Measurements from ENCODE around the gene C22orf42. TPM values are rescaled to one million over a fixed set of nuclear protein-coding genes. Genes with fewer than 3 reads are reported as not detected.
"Not testable (repeated sequence)": the region's sequence is repeated elsewhere in the genome, so short reads cannot be mapped to it uniquely, and the experiment has no call there.

C22orf42 gene
- total RNA-seq, 2 experiments from 2014 or later: not detected

DNA sequence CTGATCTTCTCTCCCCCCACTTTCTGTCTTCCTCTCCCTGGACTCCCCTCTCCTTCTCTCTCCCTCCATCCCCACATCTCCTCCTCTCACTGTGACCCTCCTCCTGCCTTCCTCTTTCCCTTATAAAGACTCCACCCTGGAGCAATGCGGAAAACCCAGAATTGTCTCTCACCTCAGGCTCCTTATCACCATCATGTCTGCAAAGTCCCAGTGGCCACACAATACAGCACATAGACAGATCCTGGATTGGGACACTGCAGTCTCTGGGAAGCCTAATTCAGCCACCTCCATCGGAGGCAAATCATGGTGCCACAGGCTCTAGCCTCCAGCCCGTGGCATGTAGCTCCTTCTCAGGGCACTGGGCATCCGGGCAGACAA is 43.0 kb upstream of the C22orf42 start:
- Mint-ChIP-seq H3K4me1 (ENCODE audit: low read depth) (peaks cover 35% of the 10 kb centered on the region), H3K4me3 (no peak overlapping the region), H3K27ac (no peak overlapping the region), H3K27me3 (ENCODE audit: low read depth) (peaks cover 30% of the 10 kb centered on the region), H3K9me3 (ENCODE audit: insufficient read depth) (no peaks in the 10 kb centered on the region), H3K36me3 (ENCODE audit: low read depth) (no peaks in the 10 kb centered on the region)
- ATAC-seq (no peak), DNase-seq (no peak)
- ChIA-PET POLR2A (no interaction called here), CTCF (interaction anchor here (0.6 to 1.6 kb wide), 12 partner anchors 9 to 273 kb away, joined by 3 to 6 read pairs (median 3); partner anchors contain the start of gene FBXO7)

DNA sequence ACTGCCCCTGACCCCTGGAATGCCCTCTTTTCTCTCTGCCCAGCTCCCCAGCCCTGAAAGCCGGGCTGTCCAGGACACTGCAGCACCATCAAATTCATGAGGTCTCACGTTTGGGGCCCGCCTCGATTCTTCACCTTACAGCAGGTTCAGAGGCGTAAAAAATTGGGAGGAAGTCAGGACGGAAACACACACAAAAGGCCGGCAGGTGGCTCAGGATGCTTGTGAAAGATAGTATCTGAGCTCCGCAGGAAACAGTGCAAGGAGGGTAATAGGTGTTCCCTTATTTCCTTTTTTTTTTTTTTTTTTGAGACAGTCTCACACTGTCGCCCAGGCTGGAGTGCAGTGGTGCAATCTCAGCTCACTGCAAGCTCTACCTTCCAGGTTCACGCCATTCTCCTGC is 41.6 kb upstream of the C22orf42 start:
- Mint-ChIP-seq H3K27ac (no peak overlapping the region), H3K27me3 (ENCODE audit: low read depth) (peaks cover 41% of the 10 kb centered on the region), H3K36me3 (ENCODE audit: low read depth) (no peaks in the 10 kb centered on the region), H3K9me3 (ENCODE audit: insufficient read depth) (no peaks in the 10 kb centered on the region), H3K4me3 (no peak overlapping the region), H3K4me1 (ENCODE audit: low read depth) (peaks cover 25% of the 10 kb centered on the region)
- ChIA-PET POLR2A (no interaction called here), CTCF (interaction anchor here (1.2 kb wide), 1 partner anchor 66 kb away, joined by 9 read pairs; no protein-coding TSS in a partner anchor)
- DNase-seq: peak; percentile 56
- ATAC-seq: peak; percentile 43

- ATAC-seq: no peak
- no peak for DNase-seq
- Mint-ChIP-seq H3K27me3 (ENCODE audit: low read depth) (peaks cover 41% of the 10 kb centered on the region), H3K4me1 (ENCODE audit: low read depth) (peaks cover 25% of the 10 kb centered on the region), H3K27ac (peak overlapping the region; percentile 20), H3K36me3 (ENCODE audit: low read depth) (no peaks in the 10 kb centered on the region), H3K9me3 (ENCODE audit: insufficient read depth) (no peaks in the 10 kb centered on the region), H3K4me3 (no peak overlapping the region)
- ChIA-PET POLR2A (no interaction called here), CTCF (interaction anchor here (1.2 kb wide), 1 partner anchor 67 kb away, joined by 9 read pairs; no protein-coding TSS in a partner anchor)
These were observed 40.9 kb upstream of the C22orf42 start for GRCh38 chr22:32199961-32200360.

DNA sequence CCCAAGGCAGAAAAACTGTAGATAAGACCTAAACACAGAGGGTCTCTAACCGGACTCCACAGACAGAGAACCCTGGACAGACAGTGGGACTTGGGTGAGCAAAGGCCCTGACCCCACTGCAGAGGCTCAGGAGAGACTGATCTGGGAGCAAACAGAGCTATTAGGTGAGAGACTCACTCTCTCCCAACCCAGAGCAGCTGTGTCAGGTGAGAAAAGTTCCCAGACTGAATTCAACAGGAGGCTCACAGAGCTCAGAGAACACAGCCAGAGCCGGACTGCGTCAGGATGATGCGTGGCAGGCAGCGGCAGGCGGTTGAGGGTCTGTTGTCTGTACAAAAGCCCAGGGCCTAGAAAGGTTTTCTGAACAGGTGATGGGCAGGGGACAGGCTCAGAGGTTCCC is 40.2 kb upstream of the C22orf42 start:
- ATAC-seq: no peak
- Mint-ChIP-seq H3K27ac (no peak overlapping the region), H3K4me1 (ENCODE audit: low read depth) (peaks cover 24% of the 10 kb centered on the region), H3K36me3 (ENCODE audit: low read depth) (no peaks in the 10 kb centered on the region), H3K27me3 (ENCODE audit: low read depth) (peaks cover 35% of the 10 kb centered on the region), H3K9me3 (ENCODE audit: insufficient read depth) (no peaks in the 10 kb centered on the region), H3K4me3 (no peak overlapping the region)
- ChIA-PET POLR2A (no interaction called here), CTCF (no interaction called here)
- no peak for DNase-seq

DNA sequence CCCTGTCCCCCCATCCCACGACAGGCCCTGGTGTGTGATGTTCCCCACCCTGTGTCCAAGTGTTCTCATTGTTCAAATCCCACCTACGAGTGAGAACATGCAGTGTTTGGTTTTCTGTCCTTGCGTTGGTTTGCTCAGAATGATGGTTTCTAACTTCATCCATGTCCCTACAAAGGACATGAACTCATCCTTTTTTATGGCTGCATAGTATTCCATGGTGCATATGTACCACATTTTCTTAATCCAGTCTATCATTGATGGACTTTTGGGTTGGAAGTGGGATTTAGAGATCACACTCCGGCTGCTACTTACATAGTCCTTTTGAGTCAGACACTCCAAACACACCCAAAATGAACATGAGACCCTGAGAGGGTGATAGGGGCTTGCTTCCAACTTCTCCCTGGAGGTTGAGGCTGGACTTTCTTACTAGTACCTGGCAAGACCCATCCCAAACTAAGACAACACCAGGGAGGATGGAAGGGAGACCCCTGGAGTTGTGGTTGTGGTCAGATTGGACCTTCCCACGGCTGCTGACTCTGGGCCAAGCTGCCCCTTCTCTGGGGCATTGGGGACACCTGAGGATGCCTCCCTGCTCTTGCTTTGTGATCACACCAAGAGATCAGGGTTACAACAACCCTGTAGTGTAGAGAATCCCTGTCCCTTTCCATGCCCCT is 38.6 kb upstream of the C22orf42 start:
- H3K4me3 Mint-ChIP-seq; POLR2A ChIA-PET; H3K9me3 Mint-ChIP-seq (ENCODE audit: insufficient read depth); DNase-seq; ATAC-seq; H3K27ac Mint-ChIP-seq; H3K36me3 Mint-ChIP-seq (ENCODE audit: low read depth); CTCF ChIA-PET: not testable (repeated sequence)
- H3K27me3 Mint-ChIP-seq (ENCODE audit: low read depth): peaks cover 23% of the 10 kb centered on the region
- H3K4me1 Mint-ChIP-seq (ENCODE audit: low read depth): peaks cover 17% of the 10 kb centered on the region

DNA sequence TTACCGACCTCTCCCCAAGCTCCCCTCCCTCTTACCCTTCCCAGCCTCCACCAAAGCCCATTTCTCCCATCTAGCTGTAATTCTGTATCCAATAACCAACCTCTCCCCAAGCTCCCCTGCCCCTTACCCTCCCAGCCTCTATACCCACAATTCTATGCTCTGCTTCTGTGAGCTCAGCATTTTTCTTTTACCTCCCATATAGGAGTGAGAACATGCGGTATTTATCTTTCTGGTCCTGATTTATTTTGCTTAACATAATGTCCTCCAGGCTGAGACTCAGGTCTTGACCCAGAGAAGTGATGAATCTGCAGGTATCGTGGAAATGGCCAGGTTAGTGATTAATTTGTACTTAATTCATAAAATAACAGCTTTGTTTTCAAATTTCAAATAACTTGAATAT is 36.8 kb upstream of the C22orf42 start:
- CTCF ChIA-PET; H3K4me1 Mint-ChIP-seq (ENCODE audit: low read depth); POLR2A ChIA-PET; H3K4me3 Mint-ChIP-seq; ATAC-seq; H3K9me3 Mint-ChIP-seq (ENCODE audit: insufficient read depth); H3K27ac Mint-ChIP-seq; H3K36me3 Mint-ChIP-seq (ENCODE audit: low read depth); DNase-seq: not testable (repeated sequence)
- H3K27me3 Mint-ChIP-seq (ENCODE audit: low read depth): peaks cover 19% of the 10 kb centered on the region

- H3K9me3 Mint-ChIP-seq (ENCODE audit: insufficient read depth); H3K27ac Mint-ChIP-seq; POLR2A ChIA-PET; H3K4me1 Mint-ChIP-seq (ENCODE audit: low read depth); H3K4me3 Mint-ChIP-seq; H3K36me3 Mint-ChIP-seq (ENCODE audit: low read depth); CTCF ChIA-PET; ATAC-seq: not testable (repeated sequence)
- peak; percentile 8 for DNase-seq
- H3K27me3 Mint-ChIP-seq (ENCODE audit: low read depth): peaks cover 21% of the 10 kb centered on the region
These were observed 34.2 kb upstream of the C22orf42 start for GRCh38 chr22:32193346-32193745.

DNA sequence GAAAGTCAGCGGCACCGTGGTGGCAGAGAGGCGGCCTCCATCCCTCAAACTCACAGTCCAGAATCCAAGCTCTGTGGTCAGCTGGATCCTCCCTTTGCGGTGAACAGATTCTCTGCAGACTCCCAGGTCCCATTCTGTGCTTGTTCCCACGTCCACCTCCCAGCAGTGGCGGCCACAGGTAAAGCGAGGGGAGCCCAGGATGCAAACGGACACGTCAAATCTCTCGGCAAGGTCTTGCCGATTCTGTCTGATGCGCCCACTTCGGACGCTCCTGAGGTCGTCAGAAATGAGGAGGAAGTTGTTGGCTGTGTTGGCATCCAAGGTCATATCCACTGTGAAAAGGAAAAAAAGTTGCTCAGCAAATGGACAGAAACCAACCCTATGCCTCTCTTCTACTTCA is 31.9 kb upstream of the C22orf42 start:
- H3K4me1 Mint-ChIP-seq (ENCODE audit: low read depth); CTCF ChIA-PET; H3K36me3 Mint-ChIP-seq (ENCODE audit: low read depth); DNase-seq; POLR2A ChIA-PET; H3K27ac Mint-ChIP-seq; ATAC-seq; H3K4me3 Mint-ChIP-seq; H3K9me3 Mint-ChIP-seq (ENCODE audit: insufficient read depth): not testable (repeated sequence)
- peaks cover 12% of the 10 kb centered on the region for H3K27me3 Mint-ChIP-seq (ENCODE audit: low read depth)

DNA sequence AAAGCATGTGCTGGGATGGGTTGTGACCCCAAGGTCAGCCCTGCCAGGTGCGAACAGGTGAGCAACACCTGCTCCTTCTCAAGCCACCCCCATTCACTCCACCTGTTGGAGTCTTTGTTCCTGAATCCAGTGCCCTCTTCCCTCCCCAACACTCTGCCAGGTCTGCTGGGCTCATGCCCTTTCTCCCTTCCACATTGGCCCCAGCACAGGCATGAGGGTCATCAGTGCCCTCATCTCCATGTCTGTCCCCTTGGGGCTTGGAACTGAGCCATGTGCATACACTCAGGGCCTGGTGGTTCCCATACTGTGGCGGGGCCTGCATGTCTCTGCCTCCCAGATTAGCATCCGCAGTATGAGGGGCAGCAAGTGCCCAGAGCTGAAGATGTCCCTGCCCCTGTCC is 26.7 kb upstream of the C22orf42 start:
- CTCF ChIA-PET: no interaction called here
- no peak overlapping the region for H3K27ac Mint-ChIP-seq
- no peak for DNase-seq
- no peak for ATAC-seq
- POLR2A ChIA-PET: no interaction called here
- H3K4me3 Mint-ChIP-seq: no peak overlapping the region
- H3K36me3 Mint-ChIP-seq (ENCODE audit: low read depth): no peaks in the 10 kb centered on the region
- peaks cover 8% of the 10 kb centered on the region for H3K27me3 Mint-ChIP-seq (ENCODE audit: low read depth)
- H3K9me3 Mint-ChIP-seq (ENCODE audit: insufficient read depth): no peaks in the 10 kb centered on the region
- no peaks in the 10 kb centered on the region for H3K4me1 Mint-ChIP-seq (ENCODE audit: low read depth)

DNA sequence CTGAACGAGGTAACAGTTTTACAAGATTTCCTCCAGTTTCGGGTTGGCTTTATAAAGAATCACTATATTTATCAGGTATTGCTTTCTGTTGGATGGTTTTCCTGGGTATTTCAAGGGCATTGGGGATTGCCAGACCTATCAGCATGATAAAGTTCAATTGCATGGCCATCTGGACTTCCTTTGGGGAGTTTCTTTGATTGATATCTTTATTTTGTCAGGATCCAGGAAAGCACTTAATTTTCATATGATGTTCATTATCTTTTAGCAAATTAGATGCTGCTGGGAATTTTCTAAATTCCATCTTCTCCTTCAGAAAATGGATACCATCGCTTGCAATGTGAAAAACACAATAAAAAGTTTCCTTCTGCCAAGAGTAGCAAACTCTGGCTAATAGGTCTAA is 24.5 kb upstream of the C22orf42 start:
- H3K4me1 Mint-ChIP-seq (ENCODE audit: low read depth): no peaks in the 10 kb centered on the region
- H3K9me3 Mint-ChIP-seq (ENCODE audit: insufficient read depth): no peaks in the 10 kb centered on the region
- ATAC-seq: no peak
- ChIA-PET CTCF (no interaction called here), POLR2A (no interaction called here)
- peaks cover 8% of the 10 kb centered on the region for H3K27me3 Mint-ChIP-seq (ENCODE audit: low read depth)
- H3K4me3 Mint-ChIP-seq: no peak overlapping the region
- no peak overlapping the region for H3K27ac Mint-ChIP-seq
- no peak for DNase-seq
- no peaks in the 10 kb centered on the region for H3K36me3 Mint-ChIP-seq (ENCODE audit: low read depth)

- ChIA-PET CTCF (no interaction called here), POLR2A (no interaction called here)
- Mint-ChIP-seq H3K27ac (no peak overlapping the region), H3K9me3 (ENCODE audit: insufficient read depth) (no peaks in the 10 kb centered on the region), H3K27me3 (ENCODE audit: low read depth) (peaks cover 10% of the 10 kb centered on the region), H3K36me3 (ENCODE audit: low read depth) (no peaks in the 10 kb centered on the region), H3K4me3 (no peak overlapping the region), H3K4me1 (ENCODE audit: low read depth) (no peaks in the 10 kb centered on the region)
- no peak for ATAC-seq
- DNase-seq: no peak
These were observed 21.9 kb upstream of the C22orf42 start for GRCh38 chr22:32181043-32181442.

GRCh38 chr22:32177221-32177765 is 18.2 kb upstream of the C22orf42 start:
- Mint-ChIP-seq H3K27me3 (ENCODE audit: low read depth) (peaks cover 19% of the 10 kb centered on the region), H3K4me3 (no peak overlapping the region), H3K27ac (no peak overlapping the region), H3K4me1 (ENCODE audit: low read depth) (no peaks in the 10 kb centered on the region), H3K36me3 (ENCODE audit: low read depth) (no peaks in the 10 kb centered on the region), H3K9me3 (ENCODE audit: insufficient read depth) (no peaks in the 10 kb centered on the region)
- ATAC-seq (no peak), DNase-seq (no peak)
- POLR2A ChIA-PET: no interaction called here
- CTCF ChIA-PET: no interaction called here

Measured in activated CD8-positive, alpha-beta T cell treated with anti-CD3 and anti-CD28 coated beads, Interleukin-2, amount 10 ng/mL, durations not matched to agents 7 days and 5 days (primary cell).